Measurements from ENCODE around the gene SERPINE3. TPM values are rescaled to one million over a fixed set of nuclear protein-coding genes. Genes with fewer than 3 reads are reported as not detected.

SERPINE3 gene
- polyA plus RNA-seq, 1 donor from 2014 or later, result not detected

- no peaks in the 10 kb centered on the region for H3F3A ChIP-seq (ENCODE audit: insufficient read depth, low read length, poor library complexity, severe bottlenecking)
These were observed 18.6 kb downstream of the SERPINE3 start for GRCh38 chr13:51357928-51358595.

GRCh38 chr13:51359352-51359751, 19.9 kb downstream of the SERPINE3 start:
- Histone ChIP-seq H3K9ac (ENCODE audit: low read length) (no peak overlapping the region), H3F3A (ENCODE audit: insufficient read depth, low read length, poor library complexity, severe bottlenecking) (no peaks in the 10 kb centered on the region), H3K27me3 (ENCODE audit: insufficient read depth, low read depth, low read length) (no peaks in the 10 kb centered on the region), H3K27ac (ENCODE audit: low read length) (no peak overlapping the region), H3K79me2 (replicated peaks; ENCODE audit: insufficient read depth, low read length) (no peaks in the 10 kb centered on the region), H2AFZ (ENCODE audit: low read depth, low read length) (no peak overlapping the region), H3K9me3 (ENCODE audit: low read length) (no peaks in the 10 kb centered on the region), H3K4me3 (ENCODE audit: low read length) (no peak overlapping the region), H3K36me3 (ENCODE audit: insufficient read depth, low read length) (no peaks in the 10 kb centered on the region), H4K20me1 (ENCODE audit: insufficient read depth) (no peaks in the 10 kb centered on the region), H3K9me2 (ENCODE audit: insufficient read depth, low read length) (no peaks in the 10 kb centered on the region), H3K4me2 (ENCODE audit: low read length) (no peak overlapping the region)
- no peak for TF ChIP-seq EP300 (conservative IDR thresholded peaks at IDR 0.05; ENCODE audit: poor library complexity, severe bottlenecking)
- TF ChIP-seq MXI1 (conservative IDR thresholded peaks at IDR 0.05; ENCODE audit: poor library complexity, severe bottlenecking), result no peak
- no peak for TF ChIP-seq POLR2AphosphoS5 (IDR thresholded peaks at IDR 0.05)
- TF ChIP-seq EZH2 (IDR thresholded peaks at IDR 0.05; ENCODE audit: borderline replicate concordance, insufficient read depth, low read length, poor library complexity, severe bottlenecking), result no peak
- no peak for TF ChIP-seq CTCF (IDR thresholded peaks at IDR 0.05; ENCODE audit: poor library complexity, severe bottlenecking)
- no peak for TF ChIP-seq SMC3 (conservative IDR thresholded peaks at IDR 0.05; ENCODE audit: poor library complexity)
- no peak for TF ChIP-seq RAD21 (conservative IDR thresholded peaks at IDR 0.05)
- no peak for TF ChIP-seq TAF1 (IDR thresholded peaks at IDR 0.05; ENCODE audit: low read depth)

More at GRCh38 chr13:51357928-51358595, 18.6 kb downstream of the SERPINE3 start:
- Histone ChIP-seq H3K36me3 (ENCODE audit: insufficient read depth, low read length) (no peaks in the 10 kb centered on the region), H3K9me3 (ENCODE audit: low read length) (no peaks in the 10 kb centered on the region), H3K9me2 (ENCODE audit: insufficient read depth, low read length) (no peaks in the 10 kb centered on the region), H3K4me2 (ENCODE audit: low read length) (no peak overlapping the region), H4K20me1 (ENCODE audit: insufficient read depth) (no peaks in the 10 kb centered on the region), H3K27ac (ENCODE audit: low read length) (no peak overlapping the region), H3K27me3 (ENCODE audit: insufficient read depth, low read depth, low read length) (no peaks in the 10 kb centered on the region), H3K4me3 (ENCODE audit: low read length) (no peak overlapping the region), H3K9ac (ENCODE audit: low read length) (no peak overlapping the region), H2AFZ (ENCODE audit: low read depth, low read length) (no peak overlapping the region), H3K79me2 (replicated peaks; ENCODE audit: insufficient read depth, low read length) (no peaks in the 10 kb centered on the region)
- TF ChIP-seq TAF1 (IDR thresholded peaks at IDR 0.05; ENCODE audit: low read depth), result no peak
- TF ChIP-seq EP300 (conservative IDR thresholded peaks at IDR 0.05; ENCODE audit: poor library complexity, severe bottlenecking), result no peak
- TF ChIP-seq EZH2 (IDR thresholded peaks at IDR 0.05; ENCODE audit: borderline replicate concordance, insufficient read depth, low read length, poor library complexity, severe bottlenecking), result no peak
- no peak for TF ChIP-seq REST (IDR thresholded peaks at IDR 0.05; ENCODE audit: borderline replicate concordance)
- TF ChIP-seq SMC3 (conservative IDR thresholded peaks at IDR 0.05; ENCODE audit: poor library complexity), result no peak
- TF ChIP-seq CTCF (IDR thresholded peaks at IDR 0.05; ENCODE audit: poor library complexity, severe bottlenecking), result no peak
- no peak for TF ChIP-seq RAD21 (conservative IDR thresholded peaks at IDR 0.05)
- TF ChIP-seq POLR2AphosphoS5 (IDR thresholded peaks at IDR 0.05), result no peak
